Lower leg skin (tissue), 3 donors: ENCODE results near the gene CCDC9.

ENCODE experiments used
- CTCF ChIP-seq, 3 donors: fragments of 450-650 bp; IDR thresholded peaks; one replicate each; pipeline ENCODE4 v1.5.1; 2016; ENCODE audit warnings: antibody characterized with exemption in 3 of 3, mild to moderate bottlenecking in 3 of 3, moderate library complexity in 2 of 3
- POLR2A ChIP-seq, 2 donors: fragments of 450-650 bp; IDR thresholded peaks; one replicate each; pipeline ENCODE4 v1.6.1; 2016 to 2017; ENCODE audit warnings: antibody characterized with exemption in 2 of 2, mild to moderate bottlenecking in 1 of 2, moderate library complexity in 1 of 2

- TF ChIP-seq CTCF (IDR thresholded peaks at IDR 0.05) (no peak), POLR2A (IDR thresholded peaks at IDR 0.05) (no peak)
Observed at GRCh38 chr19:47280183-47280797, 24.0 kb downstream of the CCDC9 start.
